Pancreas (tissue), 10 donors: ENCODE data around the gene ARHGEF3. TPM values are rescaled to one million over a fixed set of nuclear protein-coding genes. Genes with fewer than 3 reads are reported as not detected.

Experiments
- ATAC-seq, 4 donors: fragments of 200-7000 bp; cut with Tn5 transposase; one replicate each; pipeline versions ENCODE4 v1.8.0 to v1.9.1; 2020; ENCODE audit warnings: mild to moderate bottlenecking in 4 of 4, moderate library complexity in 4 of 4
- DNase-seq, 6 donors: peaks; one replicate each; pipeline ENCODE4 v3.0.0-alpha.2; 2020
- FAIRE-seq: peaks from 2 replicates; lab custom pipeline; 2012; peaks lifted over from hg19 to GRCh38; lab: Jason Lieb, UNC
- H3K27ac ChIP-seq, 4 donors: fragments of 200-600 bp; sonication (generic); 1 replicate in 3 of 4; 2 replicates in 1 of 4; pipeline versions ENCODE4 v1.5.0 to v1.8.0; 2020
- H3K27me3 ChIP-seq, 4 donors: fragments of 200-600 bp; one replicate each; pipeline ENCODE4 v1.8.0; 2021
- H3K36me3 ChIP-seq, 3 donors: fragments of 200-600 bp; sonication (generic) in 1 of 3; one replicate each; pipeline versions ENCODE4 v1.5.0 to v1.8.0; 2020 to 2021
- H3K4me1 ChIP-seq, 3 donors: fragments of 200-600 bp; one replicate each; pipeline ENCODE4 v1.8.0; 2021
- H3K4me3 ChIP-seq, 4 donors: fragments of 200-600 bp; sonication (generic) in 2 of 4; one replicate each; pipeline versions ENCODE4 v1.5.0 to v1.8.0; 2020 to 2021
- H3K9me3 ChIP-seq, 4 donors: fragments of 200-600 bp; one replicate each; pipeline ENCODE4 v1.8.0; 2021
- CTCF ChIP-seq, 4 donors: fragments of 200-600 bp; sonication (generic) in 3 of 4; IDR thresholded peaks; one replicate each; pipeline versions ENCODE4 v1.5.0 to v1.8.0; 2021; ENCODE audit warnings: antibody characterized with exemption in 4 of 4
- WGBS, 2 donors: extraction: QIAGEN DNeasy Blood & Tissue Kit; methylation state at CpG; one replicate each; pipeline ENCODE4 v1.1.7; 2013; 5-methylcytosine and 5-hydroxymethylcytosine counted together
- intact Hi-C, 3 donors: fragments of 100-400 bp; cut with DNase I; formaldehyde crosslinking; loops; one replicate each; pipeline versions ENCODE4 v1.11.1 to v1.14.2; 2022
- polyA plus RNA-seq, 2 donors: library from polyadenylated mRNA; stranded (reverse); fragments of 200-250 nt; gene quantifications; one replicate each; pipeline ENCODE4 v1.2.3, GENCODE V29; 2013
- total RNA-seq, 6 donors: library from RNA; stranded (reverse); fragmentation: NEBNext Ultra II Directional in 4 of 6; extraction: Animal tissue kit (Norgen Biotek cat#: 25700) in 4 of 6; gene quantifications; one replicate each; pipeline versions ENCODE4 v1.2.1 to v1.2.4, GENCODE V29; 2021 to 2023
- donor health status: healthy with polysubstance abuse.
- donor health status: DM: no; HTN: no; CAD: no; lungs with moderate emphysema.
- donor health status: DM: no; HTN: no; CAD: no.
- donor health status: control.
- donor health status: control.
- donor health status: Bipolar disorder and iron deficiency.
- donor health status: DM: yes; HTN: yes; CAD: no.
- donor health status: DM: no; HTN: no; CAD: no.
- donor health status: DM: no; HTN: no; CAD: no.
- donor health status: DM: yes; HTN: yes; CAD: no.

Gene ARHGEF3
- total and polyA plus RNA-seq, 8 donors: 11.4 to 36.5 (median 25.6) TPM

GRCh38 chr3:56823421-56823926 lies 21.7 kb upstream of the ARHGEF3 start:
- Histone ChIP-seq H3K9me3 (no peaks in the 10 kb centered on the region), H3K36me3 (no peaks in the 10 kb centered on the region), H3K4me1 (peaks cover 0 to 8% (median 6%) of the 10 kb centered on the region in 3 donors), H3K27me3 (no peaks in the 10 kb centered on the region), H3K27ac (no peak overlapping the region), H3K4me3 (no peak overlapping the region)
- DNase-seq (no peak), ATAC-seq (peak in 1 of 4 donors; percentile 49), FAIRE-seq (no peak)
- TF ChIP-seq CTCF (IDR thresholded peaks at IDR 0.05): no peak
- intact Hi-C loops: no loop called here

- intact Hi-C loops: no loop called here
- Histone ChIP-seq H3K36me3 (no peaks in the 10 kb centered on the region), H3K27me3 (no peaks in the 10 kb centered on the region), H3K4me1 (peaks cover 0 to 10% (median 6%) of the 10 kb centered on the region in 3 donors), H3K9me3 (no peaks in the 10 kb centered on the region), H3K4me3 (no peak overlapping the region), H3K27ac (no peak overlapping the region)
- DNase-seq (no peak), ATAC-seq (no peak), FAIRE-seq (no peak)
- 88 to 90% methylated on average over 7 of the region's 7 CpGs for WGBS, 2 donors
- TF ChIP-seq CTCF (IDR thresholded peaks at IDR 0.05): no peak
Observed at GRCh38 chr3:56822501-56822900, 20.8 kb upstream of the ARHGEF3 start.

- Histone ChIP-seq H3K27ac (no peak overlapping the region), H3K9me3 (no peaks in the 10 kb centered on the region), H3K27me3 (no peaks in the 10 kb centered on the region), H3K4me3 (no peak overlapping the region), H3K4me1 (peaks cover 0 to 8% (median 6%) of the 10 kb centered on the region in 3 donors), H3K36me3 (no peaks in the 10 kb centered on the region)
- FAIRE-seq (no peak), ATAC-seq (no peak), DNase-seq (no peak)
- TF ChIP-seq CTCF (IDR thresholded peaks at IDR 0.05): no peak
- 74 to 78% methylated on average over 2 of the region's 2 CpGs for WGBS, 2 donors
- intact Hi-C loops: loop anchor here in 1 of 3 donors (10.0 kb wide), 1 partner anchor 166 kb away; no protein-coding TSS in a partner anchor
Observed at GRCh38 chr3:56819016-56819809, 17.5 kb upstream of the ARHGEF3 start.

- Histone ChIP-seq H3K4me3 (no peak overlapping the region), H3K4me1 (peaks cover 0 to 4% (median 4%) of the 10 kb centered on the region in 3 donors), H3K27me3 (no peaks in the 10 kb centered on the region), H3K36me3 (no peaks in the 10 kb centered on the region), H3K9me3 (no peaks in the 10 kb centered on the region), H3K27ac (no peak overlapping the region)
- WGBS, 2 donors: 38 to 46% methylated on average over 6 of the region's 6 CpGs
- no peak for DNase-seq
- ATAC-seq: no peak
- no peak for FAIRE-seq
- intact Hi-C loops: loop anchor here in 1 of 3 donors (10.0 kb wide), 1 partner anchor 166 kb away; no protein-coding TSS in a partner anchor
- no peak for TF ChIP-seq CTCF (IDR thresholded peaks at IDR 0.05)
Observed at GRCh38 chr3:56818156-56818985, 16.6 kb upstream of the ARHGEF3 start.
